HT1080 (cell line): ENCODE data around the gene FSCN2. TPM values are rescaled to one million over a fixed set of nuclear protein-coding genes. Genes with fewer than 3 reads are reported as not detected.
A peak's percentile ranks its signal among the peaks of the same experiment; 100 is the strongest.

Source experiments
- DNase-seq: peaks from one replicate; pipeline ENCODE4 v3.0.0-alpha.2; 2015; ENCODE audit warnings: low read depth
- total RNA-seq: library from RNA; depleted of rRNA; stranded (reverse); fragments of >200 nt; shearing (Covaris generic); gene quantifications from 2 replicates; pipeline ENCODE4 v1.2.3, GENCODE V29; 2014

Gene FSCN2
- total RNA-seq, 1 experiment from 2014 or later, result 0.40 TPM

- peak; percentile 56 for DNase-seq
Measured at GRCh38 chr17:81511804-81512561, 16.2 kb upstream of the FSCN2 start.

GRCh38 chr17:81512562-81513371 lies 15.4 kb upstream of the FSCN2 start, which contains the start of gene ACTG1:
Gene ACTG1, minus strand, starts transcription at chr17:81512799. Its CDS starts 445 bp downstream, at chr17:81512354.
- DNase-seq, result peak; percentile 90

- peak; percentile 81 for DNase-seq
Measured at GRCh38 chr17:81513372-81513752, 14.8 kb upstream of the FSCN2 start.

GRCh38 chr17:81513753-81514488 lies 14.3 kb upstream of the FSCN2 start:
- peak; percentile 71 for DNase-seq

- no peak for DNase-seq
Measured at GRCh38 chr17:81514489-81514738, 13.8 kb upstream of the FSCN2 start.

- peak; percentile 83 for DNase-seq
Measured at GRCh38 chr17:81514739-81515529, 13.2 kb upstream of the FSCN2 start.

- no peak for DNase-seq
Measured at GRCh38 chr17:81515530-81516041, 12.6 kb upstream of the FSCN2 start.

- no peak for DNase-seq
Measured at GRCh38 chr17:81516439-81516838, 11.7 kb upstream of the FSCN2 start.

GRCh38 chr17:81517009-81517338 lies 11.2 kb upstream of the FSCN2 start:
- no peak for DNase-seq

- DNase-seq, result no peak
Measured at GRCh38 chr17:81517339-81518112, 10.7 kb upstream of the FSCN2 start.

- no peak for DNase-seq
Measured at GRCh38 chr17:81518113-81518784, 9.9 kb upstream of the FSCN2 start.

- DNase-seq, result no peak
Measured at GRCh38 chr17:81518785-81519283, 9.3 kb upstream of the FSCN2 start.

- DNase-seq, result no peak
Measured at GRCh38 chr17:81519284-81520020, 8.7 kb upstream of the FSCN2 start.

GRCh38 chr17:81520021-81520901 lies 7.9 kb upstream of the FSCN2 start:
- DNase-seq, result no peak

- no peak for DNase-seq
Measured at GRCh38 chr17:81522491-81523401, 5.4 kb upstream of the FSCN2 start.

GRCh38 chr17:81523402-81524038 lies 4.7 kb upstream of the FSCN2 start:
- DNase-seq, result peak; percentile 56
